Measurements from ENCODE around the gene SNRNP200.

GRCh38 chr2:96326990-96327820, 21.9 kb upstream of the SNRNP200 start:
- TF ChIP-seq POLR2A (IDR thresholded peaks at IDR 0.05; ENCODE audit: low read depth, low read length), result no peak
- TF ChIP-seq POLR2AphosphoS5 (IDR thresholded peaks at IDR 0.05; ENCODE audit: low read depth, low read length), result no peak
- no peak for TF ChIP-seq TAF1 (IDR thresholded peaks at IDR 0.05; ENCODE audit: borderline replicate concordance, low read depth, low read length)
